ENCODE results near the gene TOR2A. TPM values are rescaled to one million over a fixed set of nuclear protein-coding genes. Genes with fewer than 3 reads are reported as not detected.

Gene TOR2A
- polyA plus RNA-seq, 3 donors = 57.4 to 63.8 (median 60.0) TPM

GRCh38 chr9:127703289-127703946, 31.7 kb downstream of the TOR2A start:
- Histone ChIP-seq H3K9ac (ENCODE audit: insufficient read depth, low read length, poor library complexity, severe bottlenecking) (no peak overlapping the region), H3K27ac (ENCODE audit: low read depth in 1 of 2, low read length in 2 of 2) (no peak overlapping the region), H4K20me1 (ENCODE audit: insufficient read depth, low read length) (no peaks in the 10 kb centered on the region), H3K4me1 (ENCODE audit: control insufficient read depth in 1 of 2, insufficient read depth in 2 of 2, low read length in 2 of 2) (peaks cover 7 to 8% of the 10 kb centered on the region in 2 donors), H3K4me2 (replicated peaks; ENCODE audit: extremely low read depth, low read length, poor library complexity, severe bottlenecking) (no peak overlapping the region), H3K9me3 (replicated peaks in 1 of 2; ENCODE audit: control insufficient read depth in 1 of 2, insufficient read depth in 1 of 2, low read length in 2 of 2) (no peaks in the 10 kb centered on the region), H3K27me3 (ENCODE audit: control insufficient read depth in 2 of 2, insufficient read depth in 2 of 2, low read length in 2 of 2) (no peaks in the 10 kb centered on the region), H3K36me3 (replicated peaks in 1 of 2; ENCODE audit: control insufficient read depth in 1 of 2, insufficient read depth in 2 of 2, low read length in 2 of 2) (no peaks in the 10 kb centered on the region), H3K4me3 (replicated peaks in 1 of 3; ENCODE audit: low read depth in 2 of 3, low read length in 3 of 3) (no peak overlapping the region), H2AFZ (ENCODE audit: insufficient read depth, low read depth, low read length, poor library complexity, severe bottlenecking) (no peak overlapping the region), H3K79me2 (ENCODE audit: insufficient read depth, low read length) (no peaks in the 10 kb centered on the region)
- Mint-ChIP-seq H3K9me3 (peaks cover under 1 to 5% (median 2%) of the 10 kb centered on the region in 7 donors), H3K27me3 (ENCODE audit: low read depth in 3 of 3) (peaks cover 1 to 6% (median 4%) of the 10 kb centered on the region in 3 donors), H3K36me3 (no peaks in the 10 kb centered on the region), H3K4me3 (no peak overlapping the region), H3K4me1 (peaks cover 19% of the 10 kb centered on the region), H3K27ac (peak overlapping the region in 1 of 7 donors; percentile 61)
- intact Hi-C loops (cut with micrococcal nuclease) = no loop called here
- 100% methylated on average over 2 of the region's 9 CpGs for WGBS (ENCODE audit: insufficient coverage)
- no peak for TF ChIP-seq CTCF (IDR thresholded peaks at IDR 0.05)
- no peak for DNase-seq

GRCh38 chr9:127700594-127701255, 34.4 kb downstream of the TOR2A start:
- Mint-ChIP-seq H3K36me3 (no peaks in the 10 kb centered on the region), H3K9me3 (peaks cover 0 to 5% (median 2%) of the 10 kb centered on the region in 7 donors), H3K27me3 (ENCODE audit: low read depth in 3 of 3) (peaks cover 1 to 8% (median 3%) of the 10 kb centered on the region in 3 donors), H3K27ac (peak overlapping the region in 5 of 7 donors; percentile 51 to 93 (median 90)), H3K4me1 (peaks cover 16% of the 10 kb centered on the region), H3K4me3 (no peak overlapping the region)
- intact Hi-C loops (cut with micrococcal nuclease) = no loop called here
- Histone ChIP-seq H2AFZ (ENCODE audit: insufficient read depth, low read depth, low read length, poor library complexity, severe bottlenecking) (peak overlapping the region; percentile 57), H3K4me1 (ENCODE audit: control insufficient read depth in 1 of 2, insufficient read depth in 2 of 2, low read length in 2 of 2) (peaks cover 7 to 8% of the 10 kb centered on the region in 2 donors), H3K9me3 (replicated peaks in 1 of 2; ENCODE audit: control insufficient read depth in 1 of 2, insufficient read depth in 1 of 2, low read length in 2 of 2) (no peaks in the 10 kb centered on the region), H3K79me2 (ENCODE audit: insufficient read depth, low read length) (no peaks in the 10 kb centered on the region), H3K9ac (ENCODE audit: insufficient read depth, low read length, poor library complexity, severe bottlenecking) (no peak overlapping the region), H3K4me2 (replicated peaks; ENCODE audit: extremely low read depth, low read length, poor library complexity, severe bottlenecking) (no peak overlapping the region), H3K27ac (ENCODE audit: low read depth in 1 of 2, low read length in 2 of 2) (peak overlapping the region in 1 of 2 donors; percentile 82), H3K4me3 (replicated peaks in 1 of 3; ENCODE audit: low read depth in 2 of 3, low read length in 3 of 3) (no peak overlapping the region), H4K20me1 (ENCODE audit: insufficient read depth, low read length) (no peaks in the 10 kb centered on the region), H3K27me3 (ENCODE audit: control insufficient read depth in 2 of 2, insufficient read depth in 2 of 2, low read length in 2 of 2) (no peaks in the 10 kb centered on the region), H3K36me3 (replicated peaks in 1 of 2; ENCODE audit: control insufficient read depth in 1 of 2, insufficient read depth in 2 of 2, low read length in 2 of 2) (no peaks in the 10 kb centered on the region)
- WGBS (ENCODE audit: insufficient coverage) = 100% methylated on average over 4 of the region's 5 CpGs
- no peak for TF ChIP-seq CTCF (IDR thresholded peaks at IDR 0.05)
- DNase-seq = no peak

Measured in CD14-positive monocyte (primary cell).